Transverse colon (tissue), 4 donors: ENCODE measurements around the gene SCYL1. TPM values are rescaled to one million over a fixed set of nuclear protein-coding genes. Genes with fewer than 3 reads are reported as not detected.

Experiments
- DNase-seq: peaks from one replicate; pipeline ENCODE4 v3.0.0-alpha.2; 2019
- H3K27ac ChIP-seq, 4 donors: fragments of 200-600 bp; sonication (generic); 2 replicates each; pipeline ENCODE4 v1.5.1; 2016 to 2018; ENCODE audit warnings: inconsistent platforms in 4 of 4
- H3K27me3 ChIP-seq: fragments of 200-600 bp; sonication (generic); 2 replicates; pipeline ENCODE4 v1.5.1; 2017; ENCODE audit warnings: inconsistent platforms
- H3K36me3 ChIP-seq, 4 donors: fragments of 200-600 bp; sonication (generic); 2 replicates each; pipeline ENCODE4 v1.5.1; 2017 to 2019; ENCODE audit warnings: inconsistent platforms in 4 of 4
- H3K4me1 ChIP-seq, 4 donors: fragments of 200-600 bp; sonication (generic); 2 replicates each; pipeline ENCODE4 v1.5.1; 2017 to 2020; ENCODE audit warnings: inconsistent platforms in 4 of 4
- H3K4me3 ChIP-seq, 4 donors: fragments of 200-600 bp; sonication (generic); 1 replicate in 1 of 4; 2 replicates in 3 of 4; pipeline versions ENCODE4 v1.5.1 to v1.6.1; 2017 to 2019; ENCODE audit warnings: inconsistent platforms in 4 of 4
- H3K9me3 ChIP-seq, 2 donors: fragments of 200-600 bp; sonication (generic); 2 replicates each; pipeline ENCODE4 v1.5.1; 2017 to 2019; ENCODE audit warnings: inconsistent platforms in 2 of 2
- CTCF ChIP-seq, 5 experiments: fragments of 200-600 bp in 3 of 5; fragments of 450-650 bp in 2 of 5; sonication (generic) in 3 of 5; IDR thresholded peaks; 1 replicate in 2 of 5; 2 replicates in 3 of 5; pipeline ENCODE4 v1.5.1; 2016 to 2017; ENCODE audit warnings: antibody characterized with exemption in 5 of 5, inconsistent platforms in 3 of 5, mild to moderate bottlenecking in 2 of 5, moderate library complexity in 1 of 5
- EP300 ChIP-seq: sonication (generic); formaldehyde crosslinking; IDR thresholded peaks from one replicate; pipeline ENCODE4 v1.6.1; 2017; ENCODE audit warnings: antibody characterized with exemption, low read depth
- POLR2A ChIP-seq: fragments of 450-650 bp; IDR thresholded peaks from one replicate; pipeline ENCODE4 v1.6.1; 2016; ENCODE audit warnings: antibody characterized with exemption, mild to moderate bottlenecking, moderate library complexity
- POLR2AphosphoS5 ChIP-seq, 3 donors: sonication (generic); formaldehyde crosslinking; IDR thresholded peaks; one replicate each; pipeline ENCODE4 v1.6.1; 2016; ENCODE audit warnings: antibody characterized with exemption in 3 of 3
- WGBS, 2 donors: methylation state at CpG; one replicate each; pipeline ENCODE4 v1.1.5; 2018; ENCODE audit warnings: low coverage in 1 of 2; 5-methylcytosine and 5-hydroxymethylcytosine counted together
- in situ Hi-C, 4 donors: fragments of 200-750 bp; cut with MboI; loops; one replicate each; pipeline versions ENCODE4 v1.15.0 to v1.15.1; 2017; ENCODE audit warnings: low sequenced_read_pairs in 3 of 4, low pct_ligation_motif_present in 1 of 4, low pct_unique_long_range_greater_than_20kb in 1 of 4
- intact Hi-C: fragments of 100-400 bp; cut with DNase I; formaldehyde crosslinking; loops from one replicate; pipeline ENCODE4 v1.15.1; 2023; ENCODE audit warnings: low total_unique reads
- total RNA-seq, 4 donors: library from RNA; depleted of rRNA; stranded (reverse); fragments of >200 nt; gene quantifications; one replicate each; pipeline ENCODE4 v1.1.0, GENCODE V29; 2016

The SCYL1 gene
- total RNA-seq, 4 donors from 2014 or later, result 41.0 to 78.4 (median 69.2) TPM

- intact Hi-C loops (loop anchor here (5.0 kb wide), 1 partner anchor 77 kb away; the partner anchor contains the start of gene NEAT1), in situ Hi-C loops (no loop called here)
- Histone ChIP-seq H3K27me3 (no peaks in the 10 kb centered on the region), H3K9me3 (no peaks in the 10 kb centered on the region), H3K4me1 (peaks cover 29 to 32% (median 30%) of the 10 kb centered on the region in 4 donors), H3K36me3 (peaks cover 0 to 37% (median 15%) of the 10 kb centered on the region in 4 donors), H3K27ac (peak within 1 kb of the TSS; percentile 98 to 100 (median 99)), H3K4me3 (peak within 1 kb of the TSS; percentile 74 to 93 (median 88))
- WGBS, 2 donors, result 1% methylated on average over 24 of the region's 24 CpGs
- DNase-seq, result peak; percentile 96
- TF ChIP-seq EP300 (peak; percentile 92), POLR2A (peak; percentile 100), CTCF (IDR thresholded peaks at IDR 0.05) (peak in 1 of 5 experiments; percentile 9), POLR2AphosphoS5 (IDR thresholded peaks at IDR 0.05) (peak; percentile 100)
Observed at GRCh38 chr11:65498977-65499712, 25.7 kb upstream of the SCYL1 start, which contains the start of gene MALAT1. Gene MALAT1 (plus strand): TSS chr11:65499045.

- H3K27ac ChIP-seq, result peak overlapping the region; percentile 98 to 100 (median 99)
- peaks cover 22 to 32% (median 30%) of the 10 kb centered on the region in 4 donors for H3K4me1 ChIP-seq
- no peak for DNase-seq
- peak overlapping the region; percentile 74 to 93 (median 88) for H3K4me3 ChIP-seq
- TF ChIP-seq CTCF (IDR thresholded peaks at IDR 0.05) (no peak), POLR2AphosphoS5 (IDR thresholded peaks at IDR 0.05) (no peak), EP300 (no peak), POLR2A (no peak)
- in situ Hi-C loops, result loop anchor here in 2 of 4 donors (10.0 kb wide), 1 partner anchor 75 kb away; the partner anchor contains the start of gene NEAT1 (in 2 of the 2)
- no peaks in the 10 kb centered on the region for H3K27me3 ChIP-seq
- intact Hi-C loops, result loop anchor here (5.0 kb wide), 1 partner anchor 78 kb away; the partner anchor contains the start of gene NEAT1
- H3K9me3 ChIP-seq, result no peaks in the 10 kb centered on the region
- peaks cover 0 to 44% (median 19%) of the 10 kb centered on the region in 4 donors for H3K36me3 ChIP-seq
- 0 to 2% methylated on average over 3 of the region's 3 CpGs for WGBS, 2 donors
Observed at GRCh38 chr11:65499713-65500386, 25.0 kb upstream of the SCYL1 start.

GRCh38 chr11:65500387-65501185, 24.3 kb upstream of the SCYL1 start:
- peak; percentile 44 for DNase-seq
- peak overlapping the region; percentile 74 to 93 (median 88) for H3K4me3 ChIP-seq
- WGBS, 2 donors, result 0 to 2% methylated on average over 15 to 20 of the region's 20 CpGs
- H3K27me3 ChIP-seq, result no peaks in the 10 kb centered on the region
- peaks cover 14 to 33% (median 31%) of the 10 kb centered on the region in 4 donors for H3K4me1 ChIP-seq
- no peaks in the 10 kb centered on the region for H3K9me3 ChIP-seq
- peaks cover 0 to 51% (median 23%) of the 10 kb centered on the region in 4 donors for H3K36me3 ChIP-seq
- peak; percentile 76 for TF ChIP-seq POLR2A
- TF ChIP-seq CTCF (IDR thresholded peaks at IDR 0.05), result no peak
- TF ChIP-seq EP300, result no peak
- TF ChIP-seq POLR2AphosphoS5 (IDR thresholded peaks at IDR 0.05), result peak; percentile 82 to 96 (median 91)
- peak overlapping the region; percentile 98 to 100 (median 99) for H3K27ac ChIP-seq
- intact Hi-C loops, result no loop called here
- in situ Hi-C loops, result loop anchor here in 2 of 4 donors (10.0 kb wide), 1 partner anchor 76 kb away; the partner anchor contains the start of gene NEAT1 (in 2 of the 2)
